GM12801 (cell line): ENCODE measurements around the gene UTP11.

ENCODE experiments used
- TF ChIP-seq, protein P1 (sequence below): IDR thresholded peaks from one replicate; pipeline ENCODE4 v1.5.1; 2011; ENCODE audit warnings: control low read depth; ENCODE audit not compliant: insufficient read length; ENCODE audit errors: extremely low read depth

The UTP11 gene

GRCh38 chr1:38071312-38072256 lies 59.0 kb downstream of the UTP11 start:
- TF ChIP-seq, protein P1, sequence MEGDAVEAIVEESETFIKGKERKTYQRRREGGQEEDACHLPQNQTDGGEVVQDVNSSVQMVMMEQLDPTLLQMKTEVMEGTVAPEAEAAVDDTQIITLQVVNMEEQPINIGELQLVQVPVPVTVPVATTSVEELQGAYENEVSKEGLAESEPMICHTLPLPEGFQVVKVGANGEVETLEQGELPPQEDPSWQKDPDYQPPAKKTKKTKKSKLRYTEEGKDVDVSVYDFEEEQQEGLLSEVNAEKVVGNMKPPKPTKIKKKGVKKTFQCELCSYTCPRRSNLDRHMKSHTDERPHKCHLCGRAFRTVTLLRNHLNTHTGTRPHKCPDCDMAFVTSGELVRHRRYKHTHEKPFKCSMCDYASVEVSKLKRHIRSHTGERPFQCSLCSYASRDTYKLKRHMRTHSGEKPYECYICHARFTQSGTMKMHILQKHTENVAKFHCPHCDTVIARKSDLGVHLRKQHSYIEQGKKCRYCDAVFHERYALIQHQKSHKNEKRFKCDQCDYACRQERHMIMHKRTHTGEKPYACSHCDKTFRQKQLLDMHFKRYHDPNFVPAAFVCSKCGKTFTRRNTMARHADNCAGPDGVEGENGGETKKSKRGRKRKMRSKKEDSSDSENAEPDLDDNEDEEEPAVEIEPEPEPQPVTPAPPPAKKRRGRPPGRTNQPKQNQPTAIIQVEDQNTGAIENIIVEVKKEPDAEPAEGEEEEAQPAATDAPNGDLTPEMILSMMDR: no peak

- TF ChIP-seq, protein P1: no peak
Observed at GRCh38 chr1:38072858-38073257, 60.3 kb downstream of the UTP11 start.

- TF ChIP-seq, protein P1: no peak
Observed at GRCh38 chr1:38073534-38074301, 61.2 kb downstream of the UTP11 start.

DNA sequence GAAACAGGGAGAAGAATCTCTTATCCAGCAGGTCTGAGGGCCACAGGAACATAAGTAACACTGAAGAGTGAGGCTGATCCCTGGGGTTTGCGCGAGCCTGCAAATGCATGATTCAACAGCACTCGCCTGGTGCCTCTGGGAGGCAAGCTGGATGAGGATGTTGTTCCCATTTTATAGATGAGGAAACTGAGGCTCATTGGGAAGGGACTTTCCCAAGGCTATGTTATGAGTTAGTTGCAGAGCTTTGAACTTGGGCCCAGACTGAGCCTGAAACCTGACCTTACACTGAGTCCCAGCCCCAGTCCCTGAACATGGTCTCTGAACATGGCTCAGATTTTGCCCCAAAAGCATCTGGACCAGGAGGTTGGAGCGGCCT lies 61.8 kb downstream of the UTP11 start:
- TF ChIP-seq, protein P1: no peak
